K562 (cell line): ENCODE measurements around the gene POMGNT1. TPM values are rescaled to one million over a fixed set of nuclear protein-coding genes. Genes with fewer than 3 reads are reported as not detected.
A peak's percentile ranks its signal among the peaks of the same experiment; 100 is the strongest.

Experiments used
- ARHGAP35 ChIP-seq: fragments of 450-650 bp; IDR thresholded peaks from 2 replicates; pipeline ENCODE4 v1.6.1; 2018; ENCODE audit not compliant: partially characterized antibody
- BHLHE40 ChIP-seq: IDR thresholded peaks from 2 replicates; pipeline ENCODE4 v1.6.1; 2011; ENCODE audit warnings: low read length, improper control_type of control experiment
- BRCA1 ChIP-seq, 2 experiments: fragments of 450-650 bp in 1 of 2; sonication (generic) in 1 of 2; formaldehyde crosslinking in 1 of 2; IDR thresholded peaks; 2 replicates each; pipeline versions ENCODE4 v1.5.0 to v1.6.1; 2017 to 2020; ENCODE audit warnings: mild to moderate bottlenecking in 1 of 2, missing genetic modification reagents in 1 of 2
- CBFA2T3 ChIP-seq: fragments of 450-650 bp; IDR thresholded peaks from 2 replicates; pipeline ENCODE4 v1.6.1; 2017
- DIDO1 ChIP-seq: fragments of 450-650 bp; IDR thresholded peaks from 2 replicates; pipeline ENCODE4 v1.6.1; 2016; ENCODE audit warnings: low read depth, missing biosample characterization, missing genetic modification characterization
- ERF ChIP-seq: fragments of 450-650 bp; formaldehyde crosslinking; IDR thresholded peaks from 2 replicates; pipeline ENCODE4 v1.4.0; 2020; ENCODE audit warnings: mild to moderate bottlenecking, mixed read lengths
- FUS ChIP-seq: fragments of 200-400 bp; formaldehyde crosslinking; optimal IDR thresholded peaks from 2 replicates; pipeline ENCODE3; 2017; ENCODE audit warnings: low read depth, low read length
- LCOR ChIP-seq: sonication (generic); formaldehyde crosslinking; IDR thresholded peaks from 2 replicates; pipeline ENCODE4 v1.8.0; 2022; ENCODE audit warnings: mild to moderate bottlenecking, missing genetic modification reagents
- MEF2D ChIP-seq: conservative IDR thresholded peaks from 2 replicates; pipeline ENCODE4 v1.6.1; 2016; ENCODE audit warnings: low read depth, missing genetic modification characterization, missing compliant biosample characterization
- MTF1 ChIP-seq: fragments of 250-450 bp; sonication (Bioruptor Pico); IDR thresholded peaks from 2 replicates; pipeline ENCODE4 v1.9.0; 2021; ENCODE audit warnings: moderate library complexity, mild to moderate bottlenecking, inconsistent platforms, borderline replicate concordance
- NFE2L1 ChIP-seq: fragments of 450-650 bp; IDR thresholded peaks from 2 replicates; pipeline ENCODE4 v1.6.1; 2016; ENCODE audit warnings: missing genetic modification characterization, low read depth, mild to moderate bottlenecking, missing compliant biosample characterization, moderate library complexity, borderline replicate concordance
- NRF1 ChIP-seq, 2 experiments: fragments of 450-650 bp; IDR thresholded peaks in 1 of 2; conservative IDR thresholded peaks in 1 of 2; 2 replicates each; pipeline ENCODE4 v1.6.1; 2014; ENCODE audit warnings: mild to moderate bottlenecking in 2 of 2
- PYGO2 ChIP-seq: fragments of 450-650 bp; IDR thresholded peaks from 2 replicates; pipeline ENCODE4 v1.6.1; 2016; ENCODE audit warnings: mild to moderate bottlenecking, missing genetic modification characterization, moderate library complexity, missing compliant biosample characterization
- SMARCC2 ChIP-seq: fragments of 450-650 bp; IDR thresholded peaks from 2 replicates; pipeline ENCODE4 v1.6.1; 2017; ENCODE audit warnings: antibody characterized with exemption, moderate library complexity, mild to moderate bottlenecking, low read depth
- SP1 ChIP-seq: sonication (generic); formaldehyde crosslinking; IDR thresholded peaks from 2 replicates; pipeline ENCODE4 v1.8.1; 2022; ENCODE audit warnings: mild to moderate bottlenecking, missing genetic modification reagents
- TCF3 ChIP-seq: sonication (generic); formaldehyde crosslinking; IDR thresholded peaks from 2 replicates; pipeline ENCODE4 v1.4.0; 2020; ENCODE audit warnings: mild to moderate bottlenecking, missing genetic modification reagents
- ZBTB7A ChIP-seq: IDR thresholded peaks from 2 replicates; pipeline ENCODE4 v1.6.1; 2011; ENCODE audit warnings: low read depth, mild to moderate bottlenecking, low read length, moderate library complexity, borderline replicate concordance; ENCODE audit not compliant: control insufficient read depth
- ZNF184 ChIP-seq: sonication (generic); formaldehyde crosslinking; IDR thresholded peaks from 2 replicates; pipeline ENCODE4 v1.5.0; 2020; ENCODE audit warnings: missing genetic modification reagents
- ZNF431 ChIP-seq: sonication (generic); formaldehyde crosslinking; IDR thresholded peaks from 2 replicates; pipeline ENCODE4 v1.8.0; 2022; ENCODE audit warnings: mild to moderate bottlenecking, missing genetic modification reagents
- ZNF695 ChIP-seq: fragments of 450-650 bp; formaldehyde crosslinking; IDR thresholded peaks from 2 replicates; pipeline ENCODE4 v1.4.0; 2020; ENCODE audit warnings: mild to moderate bottlenecking, moderate library complexity
- polyA plus RNA-seq, 8 experiments: library from polyadenylated mRNA; depleted of rRNA in 4 of 8; stranded (reverse) in 5 of 8; unstranded in 3 of 8; fragments of >200 nt; fragmentation: Nextera tagmentation in 2 of 8; fragmentation: Illumina TruSeq in 1 of 8; extraction: Ambion mirVana in 2 of 8; extraction: Trizol in 1 of 8; gene quantifications; 2 replicates each; pipeline versions ENCODE4 v1.2.1 to v1.2.3, GENCODE V29; 2011 to 2014; ENCODE audit warnings: inconsistent platforms in 1 of 8, missing spikeins in 1 of 8
- total RNA-seq, 7 experiments: library from RNA; depleted of rRNA in 6 of 7; stranded (reverse); fragments of >200 nt in 6 of 7; fragmentation: Illumina TruSeq in 2 of 7; extraction: Trizol in 2 of 7; gene quantifications; 2 replicates each; pipeline versions ENCODE4 v1.2.1 to v1.2.3, GENCODE V29; 2011 to 2021; ENCODE audit warnings: low replicate concordance in 1 of 7
- TF ChIP-seq, protein P1 (sequence below): fragments of 250-450 bp; sonication (Bioruptor Pico); IDR thresholded peaks from 2 replicates; pipeline ENCODE4 v1.5.0; 2021
- TF ChIP-seq, protein P2 (sequence below), 3 experiments: IDR thresholded peaks in 2 of 3; conservative IDR thresholded peaks in 1 of 3; 2 replicates each; pipeline ENCODE4 v1.5.1; 2011 to 2012; ENCODE audit warnings: low read length in 3 of 3, mild to moderate bottlenecking in 3 of 3, control low read depth in 2 of 3, improper control_type of control experiment in 1 of 3, inconsistent platforms in 1 of 3, low read depth in 1 of 3, mixed read lengths in 1 of 3, moderate library complexity in 1 of 3; ENCODE audit not compliant: insufficient read depth in 2 of 3
- TF ChIP-seq, protein P3 (sequence below): fragments of 450-650 bp; formaldehyde crosslinking; IDR thresholded peaks from 2 replicates; pipeline ENCODE4 v1.4.0; 2020; ENCODE audit warnings: mild to moderate bottlenecking

Gene POMGNT1
- total and polyA plus RNA-seq, 9 of the 15 experiments (the other 6 are each of a cell fraction or from before 2014, with no cell fraction given) = 14.1 to 58.9 (median 37.8) TPM

DNA sequence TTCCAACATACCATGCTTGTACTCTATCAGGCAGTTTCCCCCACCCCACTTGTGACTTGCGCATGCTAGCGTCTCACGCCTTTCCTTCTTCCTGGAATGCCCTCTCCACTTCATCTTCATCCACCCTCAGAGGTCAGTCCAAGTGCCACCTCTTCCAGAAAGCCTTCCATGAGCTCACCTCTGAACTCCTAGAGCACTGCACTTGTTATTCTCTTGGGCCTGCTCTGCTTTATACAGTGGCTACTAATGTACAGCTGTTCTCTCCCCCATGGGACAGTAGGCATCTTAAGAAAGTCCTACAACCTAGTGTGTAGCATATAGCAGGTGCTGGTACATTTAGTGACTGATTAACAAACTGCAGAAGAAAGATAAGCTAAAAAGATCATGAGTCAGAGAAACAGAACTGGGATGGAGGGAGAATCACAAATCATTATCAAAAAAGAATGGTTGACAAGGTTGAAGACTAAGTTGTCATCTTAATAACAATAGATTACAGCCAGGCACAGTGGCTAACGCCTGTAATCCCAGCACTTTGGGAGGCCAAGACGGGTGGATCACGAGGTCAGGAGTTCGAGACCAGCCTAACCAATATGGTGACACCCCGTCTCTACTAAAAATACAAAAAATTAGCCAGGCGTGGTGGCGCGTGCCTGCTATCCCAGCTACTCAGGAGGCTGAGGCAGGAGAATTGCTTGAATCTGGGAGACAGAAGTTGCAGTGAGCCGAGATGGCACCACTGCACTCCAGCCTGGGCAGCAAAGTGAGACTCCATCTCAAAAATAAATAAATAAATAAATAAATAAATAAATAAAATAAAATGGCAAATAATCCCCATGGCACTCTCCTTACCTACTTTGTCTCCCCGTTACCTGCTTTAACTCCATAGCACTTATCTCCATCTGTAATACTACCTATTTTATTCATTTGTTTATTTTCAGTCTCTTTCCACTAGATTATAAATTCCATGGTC lies 39.6 kb downstream of the POMGNT1 start (continued):
- peak; percentile 77 for TF ChIP-seq PYGO2 (tag)
- TF ChIP-seq TCF3 = peak; percentile 100
- TF ChIP-seq ZNF431 (CRISPR knock-in tag) = peak; percentile 36; the same call in 1 of the 2 replicates
- peak; percentile 100 for TF ChIP-seq CBFA2T3
- TF ChIP-seq BRCA1 (IDR thresholded peaks at IDR 0.05) = no peak
- TF ChIP-seq BRCA1 (CRISPR knock-in tag; IDR thresholded peaks at IDR 0.05) = no peak
- TF ChIP-seq, protein P1, sequence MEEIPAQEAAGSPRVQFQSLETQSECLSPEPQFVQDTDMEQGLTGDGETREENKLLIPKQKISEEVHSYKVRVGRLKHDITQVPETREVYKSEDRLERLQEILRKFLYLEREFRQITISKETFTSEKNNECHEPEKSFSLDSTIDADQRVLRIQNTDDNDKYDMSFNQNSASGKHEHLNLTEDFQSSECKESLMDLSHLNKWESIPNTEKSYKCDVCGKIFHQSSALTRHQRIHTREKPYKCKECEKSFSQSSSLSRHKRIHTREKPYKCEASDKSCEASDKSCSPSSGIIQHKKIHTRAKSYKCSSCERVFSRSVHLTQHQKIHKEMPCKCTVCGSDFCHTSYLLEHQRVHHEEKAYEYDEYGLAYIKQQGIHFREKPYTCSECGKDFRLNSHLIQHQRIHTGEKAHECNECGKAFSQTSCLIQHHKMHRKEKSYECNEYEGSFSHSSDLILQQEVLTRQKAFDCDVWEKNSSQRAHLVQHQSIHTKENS (CRISPR knock-in tag) = no peak
- no peak for TF ChIP-seq ZBTB7A
- no peak for TF ChIP-seq FUS
- TF ChIP-seq LCOR (CRISPR knock-in tag) = peak; percentile 96
- TF ChIP-seq, protein P2, sequence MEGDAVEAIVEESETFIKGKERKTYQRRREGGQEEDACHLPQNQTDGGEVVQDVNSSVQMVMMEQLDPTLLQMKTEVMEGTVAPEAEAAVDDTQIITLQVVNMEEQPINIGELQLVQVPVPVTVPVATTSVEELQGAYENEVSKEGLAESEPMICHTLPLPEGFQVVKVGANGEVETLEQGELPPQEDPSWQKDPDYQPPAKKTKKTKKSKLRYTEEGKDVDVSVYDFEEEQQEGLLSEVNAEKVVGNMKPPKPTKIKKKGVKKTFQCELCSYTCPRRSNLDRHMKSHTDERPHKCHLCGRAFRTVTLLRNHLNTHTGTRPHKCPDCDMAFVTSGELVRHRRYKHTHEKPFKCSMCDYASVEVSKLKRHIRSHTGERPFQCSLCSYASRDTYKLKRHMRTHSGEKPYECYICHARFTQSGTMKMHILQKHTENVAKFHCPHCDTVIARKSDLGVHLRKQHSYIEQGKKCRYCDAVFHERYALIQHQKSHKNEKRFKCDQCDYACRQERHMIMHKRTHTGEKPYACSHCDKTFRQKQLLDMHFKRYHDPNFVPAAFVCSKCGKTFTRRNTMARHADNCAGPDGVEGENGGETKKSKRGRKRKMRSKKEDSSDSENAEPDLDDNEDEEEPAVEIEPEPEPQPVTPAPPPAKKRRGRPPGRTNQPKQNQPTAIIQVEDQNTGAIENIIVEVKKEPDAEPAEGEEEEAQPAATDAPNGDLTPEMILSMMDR (IDR thresholded peaks at IDR 0.05 in 2 of 3, conservative IDR thresholded peaks at IDR 0.05 in 1 of 3; ENCODE audit: insufficient read depth in 2 of 3, low read depth in 1 of 3, low read length in 3 of 3) = no peak
- TF ChIP-seq NFE2L1 (tag) = no peak
- no peak for TF ChIP-seq ZNF184 (CRISPR knock-in tag)
- TF ChIP-seq MTF1 (CRISPR knock-in tag) = no peak
- TF ChIP-seq NRF1 (conservative IDR thresholded peaks at IDR 0.05 in 1 of 2, IDR thresholded peaks at IDR 0.05 in 1 of 2) = peak; percentile 78 to 80
- peak; percentile 74 for TF ChIP-seq BHLHE40
- TF ChIP-seq, protein P3, sequence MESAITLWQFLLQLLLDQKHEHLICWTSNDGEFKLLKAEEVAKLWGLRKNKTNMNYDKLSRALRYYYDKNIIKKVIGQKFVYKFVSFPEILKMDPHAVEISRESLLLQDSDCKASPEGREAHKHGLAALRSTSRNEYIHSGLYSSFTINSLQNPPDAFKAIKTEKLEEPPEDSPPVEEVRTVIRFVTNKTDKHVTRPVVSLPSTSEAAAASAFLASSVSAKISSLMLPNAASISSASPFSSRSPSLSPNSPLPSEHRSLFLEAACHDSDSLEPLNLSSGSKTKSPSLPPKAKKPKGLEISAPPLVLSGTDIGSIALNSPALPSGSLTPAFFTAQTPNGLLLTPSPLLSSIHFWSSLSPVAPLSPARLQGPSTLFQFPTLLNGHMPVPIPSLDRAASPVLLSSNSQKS (CRISPR knock-in tag) = no peak
- peak; percentile 91 for TF ChIP-seq MEF2D (tag)
- TF ChIP-seq SP1 = peak; percentile 55; the same call in 1 of the 2 replicates
- TF ChIP-seq ERF (CRISPR knock-in tag) = no peak
- TF ChIP-seq ZNF695 = no peak
- no peak for TF ChIP-seq ARHGAP35
- 0 out of 2 replicates have a peak, but pooled peaks have one; percentile 12 for TF ChIP-seq DIDO1 (tag)
- TF ChIP-seq SMARCC2 = peak; percentile 99
